Panc1 (cell line): ENCODE results near the gene CHERP. TPM values are rescaled to one million over a fixed set of nuclear protein-coding genes. Genes with fewer than 3 reads are reported as not detected.
"Not testable (repeated sequence)": the region's sequence is repeated elsewhere in the genome, so short reads cannot be mapped to it uniquely, and the experiment has no call there.

Experiments used
- ATAC-seq: fragments of 200-7000 bp; cut with Tn5 transposase; 2 replicates; pipeline ENCODE4 v1.9.1; 2020; ENCODE audit warnings: mild to moderate bottlenecking, moderate library complexity
- BruUV-seq: library from RNA; stranded (reverse); fragments of 400-500 nt; replicated peaks from 2 replicates; lab custom pipeline; 2021; lab: Mats Ljungman, UMichigan
- CTCF ChIA-PET: fragments of 300-600 bp; sonication (Branson Sonifier 250); formaldehyde crosslinking; loops from one replicate; lab custom pipeline; 2022; ENCODE audit warnings: antibody characterized with exemption; lab: Charles Lee
- POLR2A ChIA-PET: fragments of 300-600 bp; sonication (Branson Sonifier 250); formaldehyde crosslinking; loops from one replicate; lab custom pipeline; 2022; ENCODE audit warnings: antibody characterized with exemption; lab: Charles Lee
- DNase-seq: peaks from one replicate; pipeline ENCODE4 v3.0.0-alpha.2; 2010; ENCODE audit warnings: low read depth, low spot score
- H3K27ac ChIP-seq: 2 replicates; pipeline ENCODE4 v1.5.1; 2011; ENCODE audit warnings: mild to moderate bottlenecking, low read length, inconsistent platforms
- H3K27me3 ChIP-seq: fragments of 200-500 bp; sonication (Bioruptor generic); 2 replicates; pipeline ENCODE4 v1.6.0; 2014; ENCODE audit warnings: low read length, inconsistent platforms; ENCODE audit not compliant: control insufficient read depth, insufficient read depth
- H3K36me3 ChIP-seq: fragments of 200-500 bp; sonication (Bioruptor generic); 2 replicates; pipeline ENCODE4 v1.5.1; 2014; ENCODE audit warnings: inconsistent platforms, mild to moderate bottlenecking, low read length, moderate library complexity; ENCODE audit not compliant: control insufficient read depth, insufficient read depth
- H3K4me1 ChIP-seq: 2 replicates; pipeline ENCODE4 v1.5.1; 2011; ENCODE audit warnings: inconsistent platforms, mild to moderate bottlenecking, low read length, moderate library complexity; ENCODE audit not compliant: control insufficient read depth, insufficient read depth
- H3K4me3 ChIP-seq, 2 experiments: 2 replicates each; pipeline ENCODE4 v1.5.1; 2011 to 2012; ENCODE audit warnings: low read depth in 2 of 2, low read length in 2 of 2, mild to moderate bottlenecking in 2 of 2, inconsistent platforms in 1 of 2, moderate library complexity in 1 of 2
- H3K9me3 ChIP-seq: fragments of 200-500 bp; sonication (Bioruptor generic); 2 replicates; pipeline ENCODE4 v1.5.1; 2014; ENCODE audit warnings: low read depth, mild to moderate bottlenecking, inconsistent platforms, low read length, moderate library complexity; ENCODE audit not compliant: control insufficient read depth, insufficient read depth
- CTCF ChIP-seq: fragments of 450-650 bp; IDR thresholded peaks from 2 replicates; pipeline ENCODE4 v1.5.1; 2017; ENCODE audit warnings: mild to moderate bottlenecking
- POLR2AphosphoS5 ChIP-seq: IDR thresholded peaks from 2 replicates; pipeline ENCODE4 v1.6.1; 2012; ENCODE audit warnings: mild to moderate bottlenecking, low read depth, low read length, moderate library complexity
- REST ChIP-seq, 2 experiments: IDR thresholded peaks; 2 replicates each; pipeline ENCODE4 v1.6.1; 2011 to 2012; ENCODE audit warnings: low read depth in 2 of 2, control low read depth in 1 of 2, low read length in 1 of 2, mild to moderate bottlenecking in 1 of 2, moderate library complexity in 1 of 2; ENCODE audit not compliant: insufficient read depth in 1 of 2
- SIN3A ChIP-seq: IDR thresholded peaks from 2 replicates; pipeline ENCODE4 v1.6.1; 2012; ENCODE audit warnings: low read depth, mild to moderate bottlenecking, low read length, moderate library complexity, borderline replicate concordance; ENCODE audit not compliant: insufficient read depth
- TCF7L2 ChIP-seq: IDR thresholded peaks from 2 replicates; pipeline ENCODE4 v1.6.1; 2011; ENCODE audit warnings: mild to moderate bottlenecking, low read depth, low read length, inconsistent platforms
- in situ Hi-C: cut with HindIII; loops from 2 replicates; pipeline ENCODE4 v1.10.0; 2016; ENCODE audit warnings: low sequenced_read_pairs, low pct_unique_long_range_greater_than_20kb
- intact Hi-C: fragments of 100-400 bp; cut with micrococcal nuclease; formaldehyde crosslinking; loops from one replicate; pipeline ENCODE4 v1.10.0; 2022; ENCODE audit not compliant: unreplicated experiment
- total RNA-seq: library from RNA; stranded (reverse); gene quantifications from one replicate; pipeline ENCODE4 v1.2.1, GENCODE V29; 2021; ENCODE audit not compliant: unreplicated experiment

Gene CHERP
- total RNA-seq, 1 experiment from 2014 or later: 48.3 TPM

GRCh38 chr19:16496613-16496983 is 45.6 kb downstream of the CHERP start:
- peak overlapping the region; percentile 76 for H3K27ac ChIP-seq
- H3K36me3 ChIP-seq: no peaks in the 10 kb centered on the region
- no peaks in the 10 kb centered on the region for H3K9me3 ChIP-seq
- CTCF ChIA-PET: interaction anchor here (1.2 kb wide), 1 partner anchor 311 kb away, joined by 3 read pairs; no protein-coding TSS in a partner anchor
- BruUV-seq: no TSS peak
- peak overlapping the region; percentile 78 to 80 for H3K4me3 ChIP-seq
- H3K27me3 ChIP-seq: no peaks in the 10 kb centered on the region
- no peaks in the 10 kb centered on the region for H3K4me1 ChIP-seq
- peak; percentile 26 for ATAC-seq
- no peak for DNase-seq
- in situ Hi-C loops: no loop called here
- POLR2A ChIA-PET: no interaction called here
- TF ChIP-seq SIN3A (no peak), REST (IDR thresholded peaks at IDR 0.05; ENCODE audit: insufficient read depth in 1 of 2, low read depth in 2 of 2, low read length in 1 of 2) (no peak), CTCF (no peak), TCF7L2 (no peak), POLR2AphosphoS5 (no peak)
- intact Hi-C loops: no loop called here

GRCh38 chr19:16495982-16496612 is 46.1 kb downstream of the CHERP start, which contains the start of the genes C19orf44 and CALR3:
Gene C19orf44, plus strand, starts transcription at chr19:16496394. Its CDS starts 4,399 bp downstream, at chr19:16500793.
Gene CALR3, minus strand, starts transcription at chr19:16496167. Its CDS starts 38 bp downstream, at chr19:16496129.
- ATAC-seq (peak; percentile 100), DNase-seq (peak; percentile 89)
- Histone ChIP-seq H3K36me3 (no peaks in the 10 kb centered on the region), H3K27me3 (no peaks in the 10 kb centered on the region), H3K4me3 (peak within 1 kb of the TSS; percentile 78 to 80), H3K9me3 (no peaks in the 10 kb centered on the region), H3K27ac (peak within 1 kb of the TSS; percentile 85), H3K4me1 (no peaks in the 10 kb centered on the region)
- POLR2A ChIA-PET: interaction anchor here (0.6 kb wide), 1 partner anchor 317 kb away, joined by 3 read pairs; no protein-coding TSS in a partner anchor
- no TSS peak for BruUV-seq
- TF ChIP-seq REST (IDR thresholded peaks at IDR 0.05; ENCODE audit: insufficient read depth in 1 of 2, low read depth in 2 of 2, low read length in 1 of 2) (no peak), TCF7L2 (no peak), SIN3A (0 out of 2 replicates have a peak, but pooled peaks have one; percentile 41), POLR2AphosphoS5 (peak; percentile 74), CTCF (no peak)
- intact Hi-C loops: no loop called here
- CTCF ChIA-PET: interaction anchor here (1.2 kb wide), 1 partner anchor 310 kb away, joined by 3 read pairs; no protein-coding TSS in a partner anchor
- in situ Hi-C loops: no loop called here

GRCh38 chr19:16486476-16486875 is 55.8 kb downstream of the CHERP start:
- CTCF ChIA-PET: interaction anchor here (0.6 kb wide), 1 partner anchor 232 kb away, joined by 7 read pairs; no protein-coding TSS in a partner anchor
- H3K27me3 ChIP-seq, ATAC-seq, in situ Hi-C loops, H3K4me1 ChIP-seq, POLR2A ChIA-PET, H3K36me3 ChIP-seq, H3K9me3 ChIP-seq, intact Hi-C loops, H3K27ac ChIP-seq, H3K4me3 ChIP-seq, BruUV-seq, DNase-seq: not testable (repeated sequence)
